Heart left ventricle (tissue), 13 donors: ENCODE results near the gene PSMD11.

Experiments
- CTCF ChIP-seq, 12 donors: fragments of 200-600 bp; sonication (generic) in 4 of 12; IDR thresholded peaks; one replicate each; pipeline versions ENCODE4 v1.5.0 to v1.8.0; 2018 to 2022; ENCODE audit warnings: antibody characterized with exemption in 12 of 12, mild to moderate bottlenecking in 5 of 12
- POLR2A ChIP-seq, 2 donors: fragments of 450-650 bp; IDR thresholded peaks; one replicate each; pipeline ENCODE4 v1.6.1; 2017; ENCODE audit warnings: antibody characterized with exemption in 2 of 2, mild to moderate bottlenecking in 2 of 2, moderate library complexity in 2 of 2
- donor health status: ischemic (EF 13 %, LVEDD 7.1; RV severe dilation, severe dysfunction).
- donor health status: DM: no; HTN: yes; CAD: no.
- donor health status: DM: no; HTN: no; CAD: no.
- donor health status: ischemic (EF 25% LVEDD 6.9; RV normal size, moderate dysfunction).
- donor health status: ischemic (EF 25% LVEDD 5.7; RV mildly dilated, moderate dysfunction).
- donor health status: ischemic (EF 35%, LVEDD 5.7; RV mildly dilated, moderate dysfunction).
- donor health status: nonischemic (EF 11% LVEDD 7.7; RV severe dilation, severe dysfunction).
- donor health status: DM: yes; HTN: yes; CAD: no.
- donor health status: PGD.
- donor health status: ischemic (EF 29% LVEDD 5.4; RV normal size, mild dysfunction).
- donor health status: nonischemic (EF 23%, LVEDD 6.1; RV moderate dilation, normal function).

DNA sequence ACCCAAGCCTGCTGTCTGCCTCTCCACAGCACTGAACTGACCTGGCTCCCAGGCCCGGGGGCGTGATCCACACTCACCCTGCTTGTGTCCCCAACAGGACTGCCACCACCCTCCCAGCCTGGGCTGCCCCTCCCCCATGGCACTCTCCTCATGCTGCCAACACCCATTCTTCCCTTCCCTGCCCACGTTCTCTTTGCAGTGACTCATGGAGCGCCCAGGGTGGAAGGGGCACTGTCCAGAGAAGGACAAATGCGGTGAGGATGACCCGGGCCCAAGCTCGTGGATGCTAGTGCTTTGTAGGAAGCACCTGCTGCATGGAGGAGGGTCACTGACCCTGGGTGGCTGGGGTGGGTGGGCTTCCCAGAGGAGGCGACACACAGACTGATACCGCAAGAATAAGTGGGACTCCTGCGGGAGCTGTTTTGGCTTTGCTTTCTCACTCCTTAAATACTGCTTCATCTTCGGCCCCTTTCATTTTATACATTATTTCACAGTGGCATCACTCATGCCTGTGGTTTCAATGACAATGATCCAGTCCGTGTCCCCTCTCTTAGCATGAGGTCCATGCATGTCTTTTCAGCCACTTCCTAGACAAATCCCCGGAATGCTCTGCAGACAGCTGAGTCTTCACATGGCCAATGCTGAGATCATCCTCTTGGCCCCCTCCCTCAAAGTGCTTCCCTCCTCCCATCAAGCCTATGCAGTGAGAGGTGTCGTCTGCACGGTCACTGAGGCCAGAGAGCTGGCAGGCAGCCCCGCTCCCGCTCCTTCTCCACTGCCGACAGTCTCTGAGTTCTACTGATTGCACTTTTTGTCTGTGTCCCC lies 60.1 kb downstream of the PSMD11 start:
- TF ChIP-seq CTCF (IDR thresholded peaks at IDR 0.05) (no peak), POLR2A (IDR thresholded peaks at IDR 0.05) (no peak)
